Stomach (tissue), 9 donors: ENCODE measurements around the gene NPDC1. TPM values are rescaled to one million over a fixed set of nuclear protein-coding genes. Genes with fewer than 3 reads are reported as not detected.
A peak's percentile ranks its signal among the peaks of the same experiment; 100 is the strongest.

Source experiments
- DNase-seq, 2 donors: peaks; one replicate each; pipeline versions ENCODE4 v3.0.0 to v3.0.0-alpha.2; 2013 to 2019
- H3K27ac ChIP-seq, 5 donors: fragments of 200-600 bp in 4 of 5; sonication (generic) in 4 of 5; one replicate each; pipeline ENCODE4 v1.5.1; 2013 to 2019; ENCODE audit warnings: mild to moderate bottlenecking in 1 of 5, moderate library complexity in 1 of 5
- H3K27me3 ChIP-seq, 3 donors: fragments of 200-600 bp; sonication (generic); one replicate each; pipeline ENCODE4 v1.5.1; 2017 to 2019; ENCODE audit warnings: mixed run types in 1 of 3
- H3K36me3 ChIP-seq, 4 donors: fragments of 200-600 bp; sonication (generic); 1 replicate in 3 of 4; 2 replicates in 1 of 4; pipeline ENCODE4 v1.5.1; 2016 to 2019
- H3K4me1 ChIP-seq, 4 donors: fragments of 200-600 bp; sonication (generic); one replicate each; pipeline ENCODE4 v1.5.1; 2016 to 2019
- H3K4me3 ChIP-seq, 4 donors: fragments of 200-600 bp; sonication (generic) in 3 of 4; one replicate each; pipeline ENCODE4 v1.5.1; 2016 to 2019; ENCODE audit warnings: mild to moderate bottlenecking in 1 of 4
- H3K9me3 ChIP-seq, 4 donors: fragments of 200-600 bp; sonication (generic); one replicate each; pipeline ENCODE4 v1.5.1; 2016 to 2019
- EP300 ChIP-seq: sonication (generic); formaldehyde crosslinking; IDR thresholded peaks from one replicate; pipeline ENCODE4 v1.6.1; 2017; ENCODE audit warnings: antibody characterized with exemption
- POLR2A ChIP-seq, 4 donors: fragments of 450-650 bp; IDR thresholded peaks; one replicate each; pipeline ENCODE4 v1.6.1; 2016; ENCODE audit warnings: antibody characterized with exemption in 4 of 4, control low read depth in 2 of 4, mild to moderate bottlenecking in 1 of 4, moderate library complexity in 1 of 4
- POLR2AphosphoS5 ChIP-seq, 3 donors: sonication (generic); formaldehyde crosslinking; IDR thresholded peaks; one replicate each; pipeline ENCODE4 v1.6.1; 2016; ENCODE audit warnings: antibody characterized with exemption in 3 of 3
- WGBS, 5 donors: extraction: QIAGEN DNeasy Blood & Tissue Kit in 3 of 5; methylation state at CpG; one replicate each; pipeline versions ENCODE4 v1.1.5 to v1.1.7; 2013 to 2018; 5-methylcytosine and 5-hydroxymethylcytosine counted together
- intact Hi-C: fragments of 100-400 bp; cut with DNase I; formaldehyde crosslinking; loops from one replicate; pipeline ENCODE4 v1.15.1; 2023; ENCODE audit warnings: low total_unique reads
- polyA plus RNA-seq, 3 donors: library from polyadenylated mRNA; stranded (reverse); fragments of 200-250 nt; gene quantifications; one replicate each; pipeline ENCODE4 v1.2.3, GENCODE V29; 2013
- total RNA-seq, 5 donors: library from RNA; depleted of rRNA; stranded (reverse); fragments of >200 nt; gene quantifications; one replicate each; pipeline versions ENCODE4 v1.1.0 to v1.2.3, GENCODE V29; 2014 to 2016
- TF ChIP-seq, protein P1 (sequence below), 7 experiments: fragments of 450-650 bp in 4 of 7; fragments of 200-600 bp in 3 of 7; sonication (generic) in 3 of 7; IDR thresholded peaks; one replicate each; pipeline ENCODE4 v1.5.1; 2016 to 2019; ENCODE audit warnings: antibody characterized with exemption in 7 of 7, control low read depth in 2 of 7, mild to moderate bottlenecking in 1 of 7
- donor health status: healthy with polysubstance abuse.
- donor health status: Bipolar disorder and iron deficiency.
- donor health status: healthy.

Gene NPDC1
- total and polyA plus RNA-seq, 8 donors, result 20.0 to 276 (median 180) TPM

DNA sequence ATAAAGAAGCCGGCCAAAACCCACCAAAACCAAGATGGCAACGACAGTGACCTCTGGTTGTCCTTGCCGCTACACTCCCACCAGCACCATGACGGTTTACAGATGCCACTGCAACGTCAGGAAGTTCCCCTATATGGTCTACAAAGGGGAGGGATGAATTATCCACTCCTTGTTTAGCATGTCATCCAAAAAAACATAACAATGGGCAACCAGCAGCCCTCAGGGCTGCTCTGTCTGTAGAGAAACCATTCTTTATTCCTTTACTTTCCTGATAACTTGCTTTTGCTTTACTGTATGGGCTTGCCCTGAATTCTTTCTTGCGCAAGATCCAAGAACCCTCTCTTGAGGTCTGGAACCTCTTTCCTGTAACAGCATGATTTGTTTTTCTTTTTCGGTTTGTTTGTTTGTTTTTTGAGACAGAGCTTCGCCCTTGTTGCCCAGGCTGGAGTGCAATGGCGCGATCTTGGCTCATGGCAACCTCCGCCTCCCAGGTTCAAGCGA is 29.3 kb upstream of the NPDC1 start:
- no peak for TF ChIP-seq EP300
- TF ChIP-seq, protein P1, sequence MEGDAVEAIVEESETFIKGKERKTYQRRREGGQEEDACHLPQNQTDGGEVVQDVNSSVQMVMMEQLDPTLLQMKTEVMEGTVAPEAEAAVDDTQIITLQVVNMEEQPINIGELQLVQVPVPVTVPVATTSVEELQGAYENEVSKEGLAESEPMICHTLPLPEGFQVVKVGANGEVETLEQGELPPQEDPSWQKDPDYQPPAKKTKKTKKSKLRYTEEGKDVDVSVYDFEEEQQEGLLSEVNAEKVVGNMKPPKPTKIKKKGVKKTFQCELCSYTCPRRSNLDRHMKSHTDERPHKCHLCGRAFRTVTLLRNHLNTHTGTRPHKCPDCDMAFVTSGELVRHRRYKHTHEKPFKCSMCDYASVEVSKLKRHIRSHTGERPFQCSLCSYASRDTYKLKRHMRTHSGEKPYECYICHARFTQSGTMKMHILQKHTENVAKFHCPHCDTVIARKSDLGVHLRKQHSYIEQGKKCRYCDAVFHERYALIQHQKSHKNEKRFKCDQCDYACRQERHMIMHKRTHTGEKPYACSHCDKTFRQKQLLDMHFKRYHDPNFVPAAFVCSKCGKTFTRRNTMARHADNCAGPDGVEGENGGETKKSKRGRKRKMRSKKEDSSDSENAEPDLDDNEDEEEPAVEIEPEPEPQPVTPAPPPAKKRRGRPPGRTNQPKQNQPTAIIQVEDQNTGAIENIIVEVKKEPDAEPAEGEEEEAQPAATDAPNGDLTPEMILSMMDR (IDR thresholded peaks at IDR 0.05), result no peak
- peak in 1 of 2 donors; percentile 1 for DNase-seq
- intact Hi-C loops, result no loop called here
- Histone ChIP-seq H3K27ac (no peak overlapping the region), H3K4me1 (peaks cover 29 to 49% (median 44%) of the 10 kb centered on the region in 4 donors), H3K9me3 (no peaks in the 10 kb centered on the region), H3K27me3 (peaks cover 0 to 31% (median 0%) of the 10 kb centered on the region in 3 donors), H3K36me3 (peaks cover 7 to 19% (median 17%) of the 10 kb centered on the region in 4 donors), H3K4me3 (no peak overlapping the region)
- WGBS, 5 donors, result 81 to 90% (median 85%) methylated on average over 12 of the region's 12 CpGs

DNA sequence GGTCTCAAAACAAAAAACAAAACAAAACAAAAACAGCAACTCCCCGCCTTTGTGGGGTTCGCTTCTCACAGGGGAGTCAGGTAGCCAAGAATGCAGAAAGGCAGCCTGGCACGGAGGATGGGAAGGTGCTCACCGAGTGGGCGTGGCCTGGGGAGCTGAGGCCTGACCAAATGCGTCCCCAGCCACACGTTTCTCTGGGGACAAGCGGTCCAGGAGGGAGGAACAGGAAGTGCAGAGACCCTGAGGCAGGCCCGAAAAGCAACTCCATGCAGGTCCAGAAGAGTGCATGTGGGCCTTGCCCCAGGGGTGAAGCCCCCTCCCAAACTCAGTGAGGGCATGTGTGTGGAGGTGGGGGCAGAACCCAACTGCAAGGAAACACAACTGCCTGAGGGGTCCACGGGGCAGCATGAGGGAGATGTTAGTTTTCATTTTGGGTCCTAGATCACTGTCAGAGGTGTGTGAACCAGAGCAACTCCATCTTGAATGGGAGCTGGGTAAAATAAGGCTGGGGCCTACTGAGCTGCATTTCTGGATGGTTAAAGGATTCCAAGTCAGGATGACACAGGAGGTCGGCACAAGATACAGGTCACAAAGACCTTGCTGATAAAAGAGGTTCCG is 28.8 kb upstream of the NPDC1 start:
- TF ChIP-seq POLR2A (IDR thresholded peaks at IDR 0.05), result no peak
- TF ChIP-seq EP300, result no peak
- TF ChIP-seq POLR2AphosphoS5 (IDR thresholded peaks at IDR 0.05), result no peak
- TF ChIP-seq, protein P1 (IDR thresholded peaks at IDR 0.05), result no peak
- H3K27ac ChIP-seq, result no peak overlapping the region
- 55 to 79% (median 70%) methylated on average over 12 of the region's 12 CpGs for WGBS, 5 donors
- peaks cover 0 to 36% (median under 1%) of the 10 kb centered on the region in 3 donors for H3K27me3 ChIP-seq
- intact Hi-C loops, result no loop called here
- H3K4me1 ChIP-seq, result peaks cover 34 to 53% (median 42%) of the 10 kb centered on the region in 4 donors
- no peaks in the 10 kb centered on the region for H3K9me3 ChIP-seq
- H3K36me3 ChIP-seq, result peaks cover 2 to 13% (median 11%) of the 10 kb centered on the region in 4 donors
- peak in 1 of 2 donors; percentile 12 for DNase-seq
- H3K4me3 ChIP-seq, result no peak overlapping the region

DNA sequence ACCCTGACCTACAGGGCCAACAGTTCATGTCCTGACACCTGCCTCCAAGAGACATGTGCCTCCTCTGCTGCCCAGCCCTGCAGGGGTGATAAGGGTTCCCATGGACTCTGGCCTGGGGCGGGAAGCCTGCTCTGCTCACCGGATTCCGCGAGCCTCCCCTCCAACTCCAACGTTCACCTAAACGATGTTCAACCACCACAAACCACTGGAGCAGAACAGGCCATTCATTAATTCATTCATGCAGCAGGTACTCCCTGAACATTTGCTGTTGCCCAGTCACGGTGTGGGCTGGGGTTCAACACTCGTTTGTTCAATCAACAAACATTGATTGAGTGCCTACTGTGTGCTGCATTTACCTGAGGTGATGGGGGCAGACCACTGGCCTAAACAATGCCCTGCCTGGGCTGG is 28.0 kb upstream of the NPDC1 start:
- Histone ChIP-seq H3K4me3 (no peak overlapping the region), H3K27me3 (peaks cover 0 to 40% (median 8%) of the 10 kb centered on the region in 3 donors), H3K36me3 (peaks cover 0 to 5% (median 3%) of the 10 kb centered on the region in 4 donors), H3K9me3 (no peaks in the 10 kb centered on the region), H3K27ac (no peak overlapping the region), H3K4me1 (peaks cover 35 to 53% (median 42%) of the 10 kb centered on the region in 4 donors)
- WGBS, 5 donors, result 72 to 81% (median 78%) methylated on average over 8 of the region's 8 CpGs
- DNase-seq, result peak in 1 of 2 donors; percentile 31
- TF ChIP-seq, protein P1 (IDR thresholded peaks at IDR 0.05), result no peak
- TF ChIP-seq EP300 (no peak), POLR2AphosphoS5 (IDR thresholded peaks at IDR 0.05) (no peak), POLR2A (IDR thresholded peaks at IDR 0.05) (no peak)
- intact Hi-C loops, result no loop called here

DNA sequence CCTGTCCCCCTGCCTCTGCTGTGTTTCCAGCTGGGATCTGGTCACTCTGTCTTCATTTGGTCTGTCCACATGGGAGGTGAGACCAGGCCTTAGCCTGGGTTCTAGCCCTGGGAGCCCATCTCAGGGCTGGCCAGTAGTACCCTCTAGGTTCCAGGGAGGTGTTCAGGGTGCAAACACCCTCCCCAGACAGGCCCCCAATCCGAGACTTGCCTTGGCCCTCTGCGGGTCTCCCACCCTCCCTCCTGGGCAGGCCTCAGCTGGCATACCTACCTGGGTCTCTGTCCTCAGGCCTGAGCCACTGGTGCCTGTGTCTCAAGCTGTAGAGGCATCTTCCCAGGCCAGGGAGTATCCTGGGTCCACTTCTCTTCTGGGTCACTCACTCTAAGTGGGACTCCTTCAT is 25.3 kb upstream of the NPDC1 start:
- peaks cover 0 to 28% (median 11%) of the 10 kb centered on the region in 3 donors for H3K27me3 ChIP-seq
- TF ChIP-seq POLR2AphosphoS5 (IDR thresholded peaks at IDR 0.05), result no peak
- no peak for TF ChIP-seq EP300
- TF ChIP-seq, protein P1 (IDR thresholded peaks at IDR 0.05), result no peak
- no peak for TF ChIP-seq POLR2A (IDR thresholded peaks at IDR 0.05)
- 64 to 89% (median 75%) methylated on average over 1 to 2 of the region's 2 CpGs for WGBS, 5 donors
- H3K9me3 ChIP-seq, result no peaks in the 10 kb centered on the region
- no peaks in the 10 kb centered on the region for H3K36me3 ChIP-seq
- H3K4me1 ChIP-seq, result peaks cover 21 to 51% (median 28%) of the 10 kb centered on the region in 4 donors
- intact Hi-C loops, result no loop called here
- peak overlapping the region in 3 of 4 donors; percentile 46 to 53 (median 48) for H3K4me3 ChIP-seq
- peak overlapping the region; percentile 79 to 84 (median 82) for H3K27ac ChIP-seq
- DNase-seq, result no peak
